Measurements from ENCODE around the gene ZNF831.

DNA sequence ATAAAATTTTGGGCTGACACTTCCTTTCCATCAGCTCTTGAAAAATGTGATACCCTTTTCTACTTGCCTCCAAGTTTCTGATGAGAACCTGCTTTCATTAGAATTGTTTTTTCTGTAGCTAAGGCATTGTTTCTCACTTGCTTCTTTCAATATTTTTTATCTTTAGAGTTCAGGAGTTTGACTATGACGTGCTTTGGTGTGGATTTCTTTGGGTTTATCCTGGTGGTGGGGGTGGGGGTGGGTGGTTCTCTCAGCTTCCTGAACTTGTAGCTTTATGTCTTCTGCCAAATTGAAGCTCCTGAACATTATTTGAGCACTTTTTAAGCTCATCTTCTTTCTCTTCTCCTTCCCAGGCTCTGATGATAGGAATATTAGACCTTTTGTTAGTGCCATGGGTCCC, 11.4 kb downstream of the ZNF831 start:
- no peak for TF ChIP-seq POLR2A (IDR thresholded peaks at IDR 0.05)
- TF ChIP-seq, protein P1, sequence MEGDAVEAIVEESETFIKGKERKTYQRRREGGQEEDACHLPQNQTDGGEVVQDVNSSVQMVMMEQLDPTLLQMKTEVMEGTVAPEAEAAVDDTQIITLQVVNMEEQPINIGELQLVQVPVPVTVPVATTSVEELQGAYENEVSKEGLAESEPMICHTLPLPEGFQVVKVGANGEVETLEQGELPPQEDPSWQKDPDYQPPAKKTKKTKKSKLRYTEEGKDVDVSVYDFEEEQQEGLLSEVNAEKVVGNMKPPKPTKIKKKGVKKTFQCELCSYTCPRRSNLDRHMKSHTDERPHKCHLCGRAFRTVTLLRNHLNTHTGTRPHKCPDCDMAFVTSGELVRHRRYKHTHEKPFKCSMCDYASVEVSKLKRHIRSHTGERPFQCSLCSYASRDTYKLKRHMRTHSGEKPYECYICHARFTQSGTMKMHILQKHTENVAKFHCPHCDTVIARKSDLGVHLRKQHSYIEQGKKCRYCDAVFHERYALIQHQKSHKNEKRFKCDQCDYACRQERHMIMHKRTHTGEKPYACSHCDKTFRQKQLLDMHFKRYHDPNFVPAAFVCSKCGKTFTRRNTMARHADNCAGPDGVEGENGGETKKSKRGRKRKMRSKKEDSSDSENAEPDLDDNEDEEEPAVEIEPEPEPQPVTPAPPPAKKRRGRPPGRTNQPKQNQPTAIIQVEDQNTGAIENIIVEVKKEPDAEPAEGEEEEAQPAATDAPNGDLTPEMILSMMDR (IDR thresholded peaks at IDR 0.05): no peak

Data from tibial nerve (tissue), 3 donors.